Measurements from ENCODE around the gene ALK.

- TF ChIP-seq, protein P1, sequence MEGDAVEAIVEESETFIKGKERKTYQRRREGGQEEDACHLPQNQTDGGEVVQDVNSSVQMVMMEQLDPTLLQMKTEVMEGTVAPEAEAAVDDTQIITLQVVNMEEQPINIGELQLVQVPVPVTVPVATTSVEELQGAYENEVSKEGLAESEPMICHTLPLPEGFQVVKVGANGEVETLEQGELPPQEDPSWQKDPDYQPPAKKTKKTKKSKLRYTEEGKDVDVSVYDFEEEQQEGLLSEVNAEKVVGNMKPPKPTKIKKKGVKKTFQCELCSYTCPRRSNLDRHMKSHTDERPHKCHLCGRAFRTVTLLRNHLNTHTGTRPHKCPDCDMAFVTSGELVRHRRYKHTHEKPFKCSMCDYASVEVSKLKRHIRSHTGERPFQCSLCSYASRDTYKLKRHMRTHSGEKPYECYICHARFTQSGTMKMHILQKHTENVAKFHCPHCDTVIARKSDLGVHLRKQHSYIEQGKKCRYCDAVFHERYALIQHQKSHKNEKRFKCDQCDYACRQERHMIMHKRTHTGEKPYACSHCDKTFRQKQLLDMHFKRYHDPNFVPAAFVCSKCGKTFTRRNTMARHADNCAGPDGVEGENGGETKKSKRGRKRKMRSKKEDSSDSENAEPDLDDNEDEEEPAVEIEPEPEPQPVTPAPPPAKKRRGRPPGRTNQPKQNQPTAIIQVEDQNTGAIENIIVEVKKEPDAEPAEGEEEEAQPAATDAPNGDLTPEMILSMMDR (IDR thresholded peaks at IDR 0.05): no peak
- TF ChIP-seq POLR2A (IDR thresholded peaks at IDR 0.05): no peak
- TF ChIP-seq POLR2AphosphoS5 (IDR thresholded peaks at IDR 0.05): no peak
These were observed 361.8 kb downstream of the ALK start for GRCh38 chr2:29559578-29559977.
